ENCODE data around the gene PLD5. TPM values are rescaled to one million over a fixed set of nuclear protein-coding genes. Genes with fewer than 3 reads are reported as not detected.
"Not testable (repeated sequence)": the region's sequence is repeated elsewhere in the genome, so short reads cannot be mapped to it uniquely, and the experiment has no call there.

The PLD5 gene
- total and polyA plus RNA-seq, 7 donors: 0.15 to 1.5 (median 0.83) TPM; not detected in 2

GRCh38 chr1:242278406-242278805 lies 246.1 kb downstream of the PLD5 start:
- H3K27me3 ChIP-seq; intact Hi-C loops (cut with DNase I); H3K36me3 ChIP-seq; H3K9me3 ChIP-seq; DNase-seq; H3K4me1 ChIP-seq; H3K27ac ChIP-seq; H3K4me3 ChIP-seq: not testable (repeated sequence)
- 42 to 72% methylated on average over 3 of the region's 3 CpGs for WGBS, 2 donors

GRCh38 chr1:242276769-242277168 lies 247.7 kb downstream of the PLD5 start:
- H3K9me3 ChIP-seq; H3K4me1 ChIP-seq; H3K4me3 ChIP-seq; DNase-seq; H3K27ac ChIP-seq; intact Hi-C loops (cut with DNase I); H3K36me3 ChIP-seq; H3K27me3 ChIP-seq: not testable (repeated sequence)
- WGBS, 2 donors: 82 to 86% methylated on average over 6 of the region's 6 CpGs

- H3K36me3 ChIP-seq; H3K9me3 ChIP-seq; DNase-seq; H3K4me3 ChIP-seq; intact Hi-C loops (cut with DNase I); H3K27me3 ChIP-seq; H3K4me1 ChIP-seq; H3K27ac ChIP-seq: not testable (repeated sequence)
- 93 to 95% methylated on average over 2 of the region's 2 CpGs for WGBS, 2 donors
These were observed 257.5 kb downstream of the PLD5 start for GRCh38 chr1:242267004-242267403.

- 56 to 66% methylated on average over 6 of the region's 7 CpGs for WGBS, 2 donors
- H3K36me3 ChIP-seq; H3K27ac ChIP-seq; intact Hi-C loops (cut with DNase I); H3K4me1 ChIP-seq; DNase-seq; H3K9me3 ChIP-seq; H3K4me3 ChIP-seq; H3K27me3 ChIP-seq: not testable (repeated sequence)
These were observed 260.1 kb downstream of the PLD5 start for GRCh38 chr1:242264419-242264818.

- Histone ChIP-seq H3K4me1 (no peaks in the 10 kb centered on the region), H3K9me3 (no peaks in the 10 kb centered on the region), H3K27me3 (no peaks in the 10 kb centered on the region), H3K36me3 (no peaks in the 10 kb centered on the region), H3K4me3 (no peak overlapping the region), H3K27ac (no peak overlapping the region)
- TF ChIP-seq POLR2AphosphoS5 (IDR thresholded peaks at IDR 0.05): no peak
- TF ChIP-seq EP300 (IDR thresholded peaks at IDR 0.05): no peak
- no peak for TF ChIP-seq POLR2A (IDR thresholded peaks at IDR 0.05)
- TF ChIP-seq CTCF (IDR thresholded peaks at IDR 0.05): no peak
- DNase-seq: no peak
- intact Hi-C loops (cut with DNase I): no loop called here
- WGBS, 2 donors: 51 to 82% methylated on average over 5 of the region's 5 CpGs
These were observed 279.2 kb downstream of the PLD5 start for GRCh38 chr1:242245255-242245654.

GRCh38 chr1:242243472-242243871 lies 281.0 kb downstream of the PLD5 start:
- Histone ChIP-seq H3K4me3 (no peak overlapping the region), H3K36me3 (no peaks in the 10 kb centered on the region), H3K27ac (no peak overlapping the region), H3K4me1 (no peaks in the 10 kb centered on the region), H3K27me3 (no peaks in the 10 kb centered on the region), H3K9me3 (no peaks in the 10 kb centered on the region)
- 63% methylated on average over 1 of the region's 1 CpG for WGBS, 2 donors
- intact Hi-C loops (cut with DNase I): no loop called here
- DNase-seq: no peak
- TF ChIP-seq POLR2AphosphoS5 (IDR thresholded peaks at IDR 0.05) (no peak), CTCF (IDR thresholded peaks at IDR 0.05) (no peak), POLR2A (IDR thresholded peaks at IDR 0.05) (no peak), EP300 (IDR thresholded peaks at IDR 0.05) (no peak)

GRCh38 chr1:242242983-242243382 lies 281.5 kb downstream of the PLD5 start:
- no peak for DNase-seq
- TF ChIP-seq CTCF (IDR thresholded peaks at IDR 0.05): no peak
- no peak for TF ChIP-seq POLR2AphosphoS5 (IDR thresholded peaks at IDR 0.05)
- TF ChIP-seq POLR2A (IDR thresholded peaks at IDR 0.05): no peak
- TF ChIP-seq EP300 (IDR thresholded peaks at IDR 0.05): no peak
- H3K27ac ChIP-seq: no peak overlapping the region
- intact Hi-C loops (cut with DNase I): no loop called here
- no peaks in the 10 kb centered on the region for H3K9me3 ChIP-seq
- no peaks in the 10 kb centered on the region for H3K36me3 ChIP-seq
- H3K4me1 ChIP-seq: no peaks in the 10 kb centered on the region
- WGBS, 2 donors: 74 to 78% methylated on average over 6 of the region's 6 CpGs
- H3K4me3 ChIP-seq: no peak overlapping the region
- H3K27me3 ChIP-seq: no peaks in the 10 kb centered on the region
